ENCODE results near the gene NUDT16. TPM values are rescaled to one million over a fixed set of nuclear protein-coding genes. Genes with fewer than 3 reads are reported as not detected.

The NUDT16 gene
- total RNA-seq, 4 donors from 2014 or later: 28.1 to 209 (median 132) TPM

DNA sequence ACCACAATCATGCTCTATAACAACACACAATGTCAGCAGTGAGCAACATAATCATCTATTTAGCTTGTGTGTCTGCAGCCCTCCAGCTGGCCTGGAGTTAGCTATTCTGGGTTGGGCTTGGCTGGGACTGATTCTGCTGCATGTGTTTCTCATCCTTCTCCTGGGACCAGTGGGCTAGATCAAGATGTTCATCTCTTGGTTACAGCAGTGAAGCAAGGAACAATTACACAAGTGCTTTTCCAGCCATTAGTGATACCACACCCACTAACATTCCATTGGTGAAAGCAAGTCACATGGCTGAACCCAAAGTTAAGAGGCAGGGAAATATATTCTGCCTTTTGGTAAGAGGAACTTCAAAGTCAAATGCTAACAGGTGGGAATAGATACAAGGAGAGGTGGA, 14.6 kb downstream of the NUDT16 start:
- no peak for TF ChIP-seq POLR2A (IDR thresholded peaks at IDR 0.05)
- TF ChIP-seq, protein P1, sequence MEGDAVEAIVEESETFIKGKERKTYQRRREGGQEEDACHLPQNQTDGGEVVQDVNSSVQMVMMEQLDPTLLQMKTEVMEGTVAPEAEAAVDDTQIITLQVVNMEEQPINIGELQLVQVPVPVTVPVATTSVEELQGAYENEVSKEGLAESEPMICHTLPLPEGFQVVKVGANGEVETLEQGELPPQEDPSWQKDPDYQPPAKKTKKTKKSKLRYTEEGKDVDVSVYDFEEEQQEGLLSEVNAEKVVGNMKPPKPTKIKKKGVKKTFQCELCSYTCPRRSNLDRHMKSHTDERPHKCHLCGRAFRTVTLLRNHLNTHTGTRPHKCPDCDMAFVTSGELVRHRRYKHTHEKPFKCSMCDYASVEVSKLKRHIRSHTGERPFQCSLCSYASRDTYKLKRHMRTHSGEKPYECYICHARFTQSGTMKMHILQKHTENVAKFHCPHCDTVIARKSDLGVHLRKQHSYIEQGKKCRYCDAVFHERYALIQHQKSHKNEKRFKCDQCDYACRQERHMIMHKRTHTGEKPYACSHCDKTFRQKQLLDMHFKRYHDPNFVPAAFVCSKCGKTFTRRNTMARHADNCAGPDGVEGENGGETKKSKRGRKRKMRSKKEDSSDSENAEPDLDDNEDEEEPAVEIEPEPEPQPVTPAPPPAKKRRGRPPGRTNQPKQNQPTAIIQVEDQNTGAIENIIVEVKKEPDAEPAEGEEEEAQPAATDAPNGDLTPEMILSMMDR (IDR thresholded peaks at IDR 0.05): no peak
- Histone ChIP-seq H3K4me1 (no peaks in the 10 kb centered on the region), H3K36me3 (no peaks in the 10 kb centered on the region), H3K27me3 (no peaks in the 10 kb centered on the region), H3K9me3 (no peaks in the 10 kb centered on the region), H3K4me3 (no peak overlapping the region), H3K27ac (no peak overlapping the region)
- no peak for DNase-seq

DNA sequence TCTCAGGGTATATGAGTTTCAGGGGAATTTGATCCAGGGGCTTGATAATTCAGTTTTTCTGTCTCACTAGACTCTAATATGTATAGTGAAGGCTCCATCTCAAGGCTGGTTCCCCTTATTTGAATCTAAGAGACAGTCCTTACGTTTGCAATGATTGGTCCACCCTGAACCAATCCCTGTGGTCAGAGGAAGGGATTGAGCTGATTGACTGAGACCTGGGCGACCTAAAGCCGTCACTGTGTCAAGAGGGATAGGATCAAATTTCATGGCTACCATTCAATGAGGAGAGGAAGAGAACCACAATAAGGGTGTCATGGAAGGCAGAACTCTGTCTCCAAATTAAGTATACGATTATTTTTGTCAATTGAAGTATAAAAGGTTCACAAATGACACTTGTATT, 16.3 kb downstream of the NUDT16 start:
- TF ChIP-seq, protein P1 (IDR thresholded peaks at IDR 0.05): no peak
- no peak for TF ChIP-seq POLR2A (IDR thresholded peaks at IDR 0.05)
- Histone ChIP-seq H3K9me3 (no peaks in the 10 kb centered on the region), H3K4me1 (no peaks in the 10 kb centered on the region), H3K27me3 (no peaks in the 10 kb centered on the region), H3K27ac (no peak overlapping the region), H3K4me3 (no peak overlapping the region), H3K36me3 (no peaks in the 10 kb centered on the region)
- no peak for DNase-seq

DNA sequence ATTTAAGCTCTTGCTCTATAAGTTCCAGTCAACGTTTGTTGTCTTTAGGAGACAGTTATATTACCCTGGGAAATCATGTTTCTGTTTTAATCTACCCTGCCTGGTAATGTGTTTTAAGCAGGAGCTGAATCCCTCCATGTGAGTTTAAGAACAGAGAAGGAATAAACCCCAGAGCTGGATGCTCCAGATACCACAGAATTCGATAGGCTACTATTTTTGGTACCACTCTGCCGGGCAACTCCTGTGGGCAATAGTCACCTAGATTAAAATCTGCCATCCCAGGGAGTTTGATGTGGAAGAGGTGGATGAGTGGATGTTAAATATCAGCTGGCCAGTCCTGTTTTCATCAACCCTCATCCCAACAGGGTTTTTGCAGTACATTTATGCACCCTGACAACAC, 20.4 kb downstream of the NUDT16 start:
- TF ChIP-seq POLR2A (IDR thresholded peaks at IDR 0.05): no peak
- TF ChIP-seq, protein P1 (IDR thresholded peaks at IDR 0.05): no peak
- Histone ChIP-seq H3K4me1 (no peaks in the 10 kb centered on the region), H3K4me3 (no peak overlapping the region), H3K27me3 (no peaks in the 10 kb centered on the region), H3K9me3 (no peaks in the 10 kb centered on the region), H3K36me3 (no peaks in the 10 kb centered on the region), H3K27ac (no peak overlapping the region)
- no peak for DNase-seq

DNA sequence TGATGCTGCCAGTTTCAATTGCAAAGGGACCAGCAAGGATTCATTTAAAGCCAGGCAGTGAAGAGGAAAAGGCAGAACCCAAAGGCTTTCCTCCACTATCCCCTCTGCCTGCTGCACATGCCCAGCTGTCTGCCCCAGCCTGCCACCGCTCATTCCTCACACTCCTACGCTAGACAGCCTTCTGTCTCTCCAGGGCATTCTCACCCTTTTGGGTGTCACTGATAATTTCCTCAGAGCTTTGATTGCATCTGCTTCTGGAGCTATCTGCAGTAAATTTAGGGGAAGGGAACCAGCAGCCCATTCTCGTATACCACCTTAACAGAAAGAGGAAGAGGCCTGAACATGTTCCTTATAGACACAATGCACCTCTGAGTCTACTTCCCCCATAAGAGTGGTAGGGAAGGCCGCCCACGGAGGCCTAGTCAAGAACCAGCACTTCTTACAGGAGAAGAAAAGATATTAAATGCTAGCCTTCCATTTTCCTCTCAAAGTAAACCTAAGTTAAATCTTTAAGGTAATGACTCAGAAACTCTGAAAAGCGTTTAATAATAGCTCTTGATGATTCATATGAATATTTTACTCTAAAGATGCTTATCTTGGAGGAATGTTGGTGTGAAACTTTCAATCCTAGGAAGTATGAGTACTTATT, 20.9 kb downstream of the NUDT16 start:
- Histone ChIP-seq H3K27ac (no peak overlapping the region), H3K4me3 (no peak overlapping the region), H3K36me3 (no peaks in the 10 kb centered on the region), H3K27me3 (no peaks in the 10 kb centered on the region), H3K4me1 (no peaks in the 10 kb centered on the region), H3K9me3 (no peaks in the 10 kb centered on the region)
- TF ChIP-seq, protein P1 (IDR thresholded peaks at IDR 0.05): no peak
- TF ChIP-seq POLR2A (IDR thresholded peaks at IDR 0.05): no peak
- no peak for DNase-seq

DNA sequence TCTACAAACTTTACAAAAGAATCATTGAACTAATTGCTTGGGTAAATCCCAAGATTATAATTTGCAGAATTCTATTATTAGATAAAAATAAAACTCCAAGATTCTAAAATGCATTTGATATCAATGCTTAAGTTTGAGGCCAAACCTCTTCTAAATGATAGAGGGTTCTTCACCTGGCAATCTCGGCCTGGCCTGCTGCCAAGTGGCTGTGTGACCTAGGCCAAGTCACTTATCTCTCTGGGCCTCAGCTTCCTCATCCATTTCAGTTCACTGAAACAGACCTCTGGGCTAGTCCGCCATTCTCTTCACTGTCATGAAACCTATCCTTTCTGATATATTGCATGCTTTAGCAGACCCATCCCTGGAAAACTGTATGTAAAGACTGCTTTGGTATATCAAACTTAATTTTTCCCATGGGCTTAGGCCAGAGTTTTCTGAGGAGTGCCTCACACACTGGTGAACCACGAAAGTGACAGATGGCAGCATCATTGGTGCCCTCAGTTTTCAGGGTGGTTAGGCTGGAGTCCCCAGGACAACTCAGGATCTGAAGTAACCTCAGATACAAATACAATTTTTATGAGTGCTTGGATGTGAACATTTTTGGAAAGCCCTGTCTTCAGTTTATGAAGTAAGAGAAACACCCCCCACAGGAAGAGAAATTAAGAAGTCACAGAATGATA, 21.8 kb downstream of the NUDT16 start:
- no peak for DNase-seq
- H3K4me1 ChIP-seq: no peaks in the 10 kb centered on the region

More for the DNA sequence above, 21.8 kb downstream of the NUDT16 start:
- Histone ChIP-seq H3K27ac (no peak overlapping the region), H3K36me3 (no peaks in the 10 kb centered on the region), H3K9me3 (no peaks in the 10 kb centered on the region), H3K4me3 (no peak overlapping the region), H3K27me3 (no peaks in the 10 kb centered on the region)
- TF ChIP-seq, protein P1 (IDR thresholded peaks at IDR 0.05): no peak
- TF ChIP-seq POLR2A (IDR thresholded peaks at IDR 0.05): no peak
